Effector memory CD4-positive, alpha-beta T cell (primary cell): ENCODE data around the gene OOSP4A.
"Not testable (repeated sequence)": the region's sequence is repeated elsewhere in the genome, so short reads cannot be mapped to it uniquely, and the experiment has no call there.

Experiments used
- DNase-seq, 3 donors: peaks; one replicate each; pipeline ENCODE4 v3.0.0-alpha.2; 2020
- H3K27ac ChIP-seq: 2 replicates; pipeline ENCODE4 v1.7.0; 2013; ENCODE audit warnings: mild to moderate bottlenecking, low read length, moderate library complexity; ENCODE audit not compliant: insufficient read depth, poor library complexity, severe bottlenecking
- H3K27me3 ChIP-seq: replicated peaks from 2 replicates; pipeline ENCODE4 v1.7.0; 2013; ENCODE audit warnings: mild to moderate bottlenecking, low read length; ENCODE audit not compliant: insufficient read depth, control insufficient read depth, poor library complexity, severe bottlenecking
- H3K36me3 ChIP-seq: 2 replicates; pipeline ENCODE4 v1.7.0; 2013; ENCODE audit warnings: mild to moderate bottlenecking, low read length, moderate library complexity; ENCODE audit not compliant: control insufficient read depth, insufficient read depth
- H3K4me1 ChIP-seq: 2 replicates; pipeline ENCODE4 v1.7.0; 2013; ENCODE audit warnings: low read length, mild to moderate bottlenecking; ENCODE audit not compliant: control insufficient read depth, insufficient read depth, poor library complexity, severe bottlenecking
- H3K4me3 ChIP-seq: 2 replicates; pipeline ENCODE4 v1.7.0; 2013; ENCODE audit warnings: low read length, low read depth, mild to moderate bottlenecking; ENCODE audit not compliant: insufficient read depth, poor library complexity, severe bottlenecking
- H3K9me3 ChIP-seq: 2 replicates; pipeline ENCODE4 v1.7.0; 2013; ENCODE audit warnings: mild to moderate bottlenecking, low read length, moderate library complexity; ENCODE audit not compliant: control insufficient read depth

OOSP4A gene

GRCh38 chr11:59968395-59968783 is 4.6 kb downstream of the OOSP4A start:
- Histone ChIP-seq H3K27ac (no peak overlapping the region), H3K36me3 (no peaks in the 10 kb centered on the region), H3K27me3 (peaks cover 3% of the 10 kb centered on the region), H3K9me3 (no peaks in the 10 kb centered on the region), H3K4me3 (no peak overlapping the region), H3K4me1 (no peaks in the 10 kb centered on the region)
- DNase-seq, result no peak

- no peaks in the 10 kb centered on the region for H3K36me3 ChIP-seq
- no peak for DNase-seq
- H3K27ac ChIP-seq, result no peak overlapping the region
- no peak overlapping the region for H3K4me3 ChIP-seq
- H3K9me3 ChIP-seq, result no peaks in the 10 kb centered on the region
- peaks cover 3% of the 10 kb centered on the region for H3K27me3 ChIP-seq
- no peaks in the 10 kb centered on the region for H3K4me1 ChIP-seq
Observed at GRCh38 chr11:59973097-59973496, 9.3 kb downstream of the OOSP4A start.

GRCh38 chr11:59981106-59981770 is 17.4 kb downstream of the OOSP4A start:
- no peak for DNase-seq
- H3K36me3 ChIP-seq, result no peaks in the 10 kb centered on the region
- no peak overlapping the region for H3K27ac ChIP-seq
- H3K4me3 ChIP-seq, result no peak overlapping the region
- H3K4me1 ChIP-seq, result no peaks in the 10 kb centered on the region
- H3K9me3 ChIP-seq, result no peaks in the 10 kb centered on the region
- no peaks in the 10 kb centered on the region for H3K27me3 ChIP-seq

- H3K4me1 ChIP-seq, H3K27me3 ChIP-seq, H3K36me3 ChIP-seq, H3K9me3 ChIP-seq, DNase-seq, H3K4me3 ChIP-seq, H3K27ac ChIP-seq: not testable (repeated sequence)
Observed at GRCh38 chr11:59982037-59982436, 18.2 kb downstream of the OOSP4A start.

- no peaks in the 10 kb centered on the region for H3K36me3 ChIP-seq
Observed at GRCh38 chr11:59983212-59983611, 19.4 kb downstream of the OOSP4A start.

GRCh38 chr11:59984368-59984767 is 20.5 kb downstream of the OOSP4A start:
- no peaks in the 10 kb centered on the region for H3K4me1 ChIP-seq
- H3K36me3 ChIP-seq, result no peaks in the 10 kb centered on the region
- H3K9me3 ChIP-seq, result no peaks in the 10 kb centered on the region
- DNase-seq, result no peak
- no peak overlapping the region for H3K4me3 ChIP-seq
- no peaks in the 10 kb centered on the region for H3K27me3 ChIP-seq
- H3K27ac ChIP-seq, result no peak overlapping the region

More at GRCh38 chr11:59983212-59983611, 19.4 kb downstream of the OOSP4A start:
- no peaks in the 10 kb centered on the region for H3K27me3 ChIP-seq
- H3K27ac ChIP-seq, result no peak overlapping the region
- no peak for DNase-seq
- H3K4me3 ChIP-seq, result no peak overlapping the region
- no peaks in the 10 kb centered on the region for H3K9me3 ChIP-seq
- H3K4me1 ChIP-seq, result no peaks in the 10 kb centered on the region

GRCh38 chr11:59990421-59990820 is 26.6 kb downstream of the OOSP4A start:
- H3K36me3 ChIP-seq, result no peaks in the 10 kb centered on the region
- no peak overlapping the region for H3K4me3 ChIP-seq
- DNase-seq, result no peak
- no peaks in the 10 kb centered on the region for H3K4me1 ChIP-seq
- no peaks in the 10 kb centered on the region for H3K27me3 ChIP-seq
- no peak overlapping the region for H3K27ac ChIP-seq
- no peaks in the 10 kb centered on the region for H3K9me3 ChIP-seq

GRCh38 chr11:59992425-59992824 is 28.6 kb downstream of the OOSP4A start:
- DNase-seq, result no peak
- Histone ChIP-seq H3K36me3 (no peaks in the 10 kb centered on the region), H3K9me3 (no peaks in the 10 kb centered on the region), H3K4me1 (no peaks in the 10 kb centered on the region), H3K4me3 (no peak overlapping the region), H3K27ac (no peak overlapping the region), H3K27me3 (no peaks in the 10 kb centered on the region)

- Histone ChIP-seq H3K36me3 (no peaks in the 10 kb centered on the region), H3K4me3 (no peak overlapping the region), H3K4me1 (no peaks in the 10 kb centered on the region), H3K27me3 (peaks cover 5% of the 10 kb centered on the region), H3K9me3 (no peaks in the 10 kb centered on the region), H3K27ac (no peak overlapping the region)
- DNase-seq, result no peak
Observed at GRCh38 chr11:59997800-59998199, 34.0 kb downstream of the OOSP4A start.

GRCh38 chr11:59999691-60000090 is 35.9 kb downstream of the OOSP4A start:
- H3K4me1 ChIP-seq, result no peaks in the 10 kb centered on the region
- H3K36me3 ChIP-seq, result no peaks in the 10 kb centered on the region
- DNase-seq, result no peak
- H3K9me3 ChIP-seq, result no peaks in the 10 kb centered on the region
- no peak overlapping the region for H3K27ac ChIP-seq
- no peak overlapping the region for H3K4me3 ChIP-seq
- peaks cover 5% of the 10 kb centered on the region for H3K27me3 ChIP-seq
